ENCODE results near the gene RPAP3.

RPAP3 gene

DNA sequence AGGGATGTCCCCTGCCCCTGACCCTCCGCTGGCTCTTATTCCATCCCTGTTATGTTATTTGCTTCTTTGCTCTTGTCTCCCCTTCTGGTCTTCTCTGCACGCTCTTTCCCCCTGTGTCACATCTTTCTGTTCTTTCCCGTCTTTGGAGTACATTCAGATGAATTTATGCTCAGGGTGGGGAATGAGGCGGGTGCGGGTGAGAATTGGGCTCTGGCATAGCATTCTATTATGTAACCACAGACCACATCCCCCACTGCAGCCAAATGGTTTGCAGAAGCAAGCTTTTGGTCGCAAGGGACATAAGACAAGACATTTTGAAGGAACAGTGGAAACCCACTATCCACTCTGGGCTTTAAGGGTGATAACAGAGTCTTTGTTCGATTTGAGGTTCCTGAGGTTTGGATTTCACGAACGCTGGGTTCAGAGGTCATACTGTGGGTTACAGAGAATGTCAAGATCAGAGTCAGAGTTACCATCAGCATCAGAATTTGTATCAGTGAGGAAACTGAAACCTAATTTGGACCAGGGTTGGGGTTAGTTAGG, 15.7 kb upstream of the RPAP3 start:
- no peak for DNase-seq

DNA sequence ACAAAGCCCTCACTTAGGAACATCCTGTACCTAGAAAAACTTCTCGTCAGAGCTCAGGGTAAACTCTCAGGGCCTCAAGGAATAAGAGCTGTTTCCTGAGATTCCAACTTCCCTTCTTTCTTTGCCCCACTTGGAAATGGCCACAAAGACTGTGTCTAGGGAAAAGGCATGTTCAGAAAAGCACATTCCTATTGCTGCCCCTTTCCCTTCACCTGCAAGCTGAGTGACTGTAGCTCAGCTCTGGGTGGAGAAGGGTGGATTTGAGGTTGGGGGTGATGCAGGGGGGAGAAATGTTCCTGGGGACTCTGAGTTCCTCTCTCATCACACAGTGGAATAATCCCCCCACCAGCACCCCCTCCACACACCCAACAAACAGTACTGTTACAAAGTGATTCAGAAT, 12.7 kb upstream of the RPAP3 start:
- DNase-seq: no peak

DNA sequence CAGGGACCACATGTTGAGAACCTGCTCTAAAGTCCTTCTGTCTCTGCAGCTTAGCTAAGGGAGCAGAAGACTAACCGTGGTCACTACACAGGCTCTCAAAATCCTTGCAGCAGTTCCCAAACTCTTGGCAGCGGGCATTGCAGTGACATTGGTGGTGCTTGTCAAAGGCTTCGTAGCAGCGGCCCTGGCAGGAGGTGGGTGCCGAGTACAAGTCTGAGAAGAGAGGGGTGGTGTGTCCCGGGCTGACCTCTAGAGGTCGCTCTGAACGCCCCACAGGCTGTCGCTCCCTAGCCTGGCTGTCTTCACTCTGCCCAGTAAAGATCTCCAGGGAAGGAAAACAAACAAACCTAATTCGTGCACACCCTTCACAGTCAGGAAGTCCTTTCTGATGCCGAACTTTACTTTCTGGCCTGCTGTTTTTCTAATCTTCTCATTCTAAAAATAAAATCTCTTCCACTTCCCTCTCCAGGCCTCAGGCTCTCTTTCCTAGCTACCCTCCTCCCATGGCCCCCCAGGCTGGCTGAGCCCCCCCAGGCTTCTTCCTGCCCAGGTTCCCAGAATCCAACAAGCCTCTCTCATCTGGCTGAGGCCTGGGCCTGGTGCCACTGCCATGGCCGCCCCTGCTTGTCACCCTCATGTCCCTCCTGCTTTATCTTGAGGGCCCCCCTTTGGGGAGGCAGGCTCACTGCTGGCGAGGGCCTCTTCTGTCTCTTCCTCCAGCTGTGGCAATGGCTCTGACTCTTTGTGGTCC, 11.8 kb upstream of the RPAP3 start:
- peak in 47 of 51 donors; percentile 18 to 90 (median 73) for DNase-seq

DNA sequence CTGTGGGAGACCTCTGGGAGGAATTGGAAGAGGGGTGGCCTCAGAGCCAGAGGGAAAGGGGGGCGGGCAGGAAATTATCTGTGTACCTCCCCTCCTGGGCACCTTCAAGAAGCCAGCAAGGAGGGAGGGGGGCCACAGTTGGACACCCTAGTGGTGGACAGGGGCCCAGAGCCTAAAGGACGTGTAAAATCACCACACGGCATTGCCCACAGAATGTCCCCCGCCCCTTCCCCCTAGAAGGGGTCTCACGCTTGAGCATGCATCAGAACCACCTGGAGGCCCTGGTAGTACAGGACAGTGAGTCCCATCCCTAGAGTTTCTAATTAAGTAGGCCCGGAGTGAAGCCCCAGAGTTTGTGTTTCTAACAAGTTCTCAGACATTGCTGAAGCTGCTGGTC, 11.2 kb upstream of the RPAP3 start:
- no peak for DNase-seq

DNA sequence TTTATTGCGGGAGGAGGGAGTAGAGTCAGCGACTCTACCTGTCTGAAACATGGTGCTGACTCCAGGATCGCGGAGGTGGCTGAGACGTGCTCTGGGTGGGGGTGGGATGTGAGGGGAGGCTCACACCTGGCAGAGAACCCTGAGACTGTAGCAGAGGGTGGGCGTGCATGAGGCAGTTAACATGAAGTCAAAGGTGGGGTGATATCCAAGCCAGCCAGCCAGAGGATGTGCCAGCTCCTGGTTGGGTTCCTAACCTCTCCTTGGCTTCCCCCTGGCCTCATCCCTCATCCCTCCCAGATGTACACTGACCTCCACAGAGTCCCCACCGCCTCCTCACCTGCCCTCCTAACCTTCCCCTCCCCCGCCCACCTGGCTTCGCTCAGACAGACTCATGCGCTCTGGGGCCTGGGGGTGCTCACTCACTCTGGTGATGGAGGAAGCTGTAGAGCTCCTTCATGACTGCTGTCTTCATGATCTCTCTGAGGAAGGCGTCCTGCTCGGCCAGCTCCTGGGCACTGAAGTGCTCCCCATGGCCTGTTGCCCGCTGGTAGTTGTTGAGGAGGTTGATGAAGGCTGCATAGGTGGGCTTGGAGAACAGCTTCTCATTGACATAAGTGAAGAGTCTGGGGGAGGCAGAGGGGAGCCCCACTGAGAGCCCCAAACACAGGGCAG, 10.2 kb upstream of the RPAP3 start:
- DNase-seq: no peak

DNA sequence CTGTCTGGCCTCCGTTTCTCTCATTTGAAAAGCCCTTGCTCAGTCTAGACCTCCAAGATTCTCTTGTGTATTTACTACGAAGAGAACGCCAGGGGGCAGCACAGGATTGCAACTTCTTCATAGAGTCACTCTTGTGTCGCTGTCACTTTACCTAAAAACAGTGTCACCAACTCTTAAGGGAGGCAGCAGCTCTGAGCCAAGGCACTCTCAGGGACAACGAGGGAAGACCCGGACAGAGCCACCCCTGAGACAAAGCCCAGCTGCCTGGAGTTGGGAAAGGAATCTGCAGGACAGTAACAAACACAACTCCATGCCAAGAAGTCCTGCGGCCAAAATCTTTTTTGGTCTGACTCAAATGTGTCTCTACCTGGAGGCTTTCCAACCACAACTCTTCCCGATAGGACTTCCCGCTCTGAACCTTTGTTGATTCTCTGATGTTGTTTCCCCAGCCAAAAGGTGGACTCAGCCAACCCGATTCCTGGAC, 9.6 kb upstream of the RPAP3 start:
- peak in 47 of 51 donors; percentile 25 to 93 (median 63) for DNase-seq

DNA sequence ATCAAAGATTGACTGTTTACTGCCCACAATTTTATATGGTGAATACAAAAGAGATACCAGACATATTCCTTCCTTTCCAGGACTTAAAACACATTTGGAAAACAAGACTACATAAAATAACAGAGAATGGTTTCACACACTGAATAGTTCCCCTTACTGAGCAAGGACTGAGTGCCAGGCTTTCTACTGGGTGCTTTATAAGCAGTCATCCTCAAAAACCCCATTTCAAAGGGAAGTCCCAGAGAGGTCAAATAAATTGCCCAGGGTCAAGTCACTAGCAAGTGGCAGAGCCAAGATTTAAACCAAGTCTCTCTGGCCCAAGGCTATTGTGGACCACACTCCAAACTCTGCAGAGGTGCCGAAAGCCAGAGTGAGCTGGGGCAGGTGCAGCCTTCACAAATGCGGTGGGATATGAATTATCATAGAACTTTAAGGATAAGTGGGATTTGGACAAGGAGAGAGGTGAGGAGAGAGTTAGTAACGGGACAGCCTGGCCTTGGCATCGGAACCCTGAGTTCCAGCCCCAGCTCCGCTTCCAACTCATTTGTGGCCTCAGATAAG, 9.1 kb upstream of the RPAP3 start:
- DNase-seq: no peak

DNA sequence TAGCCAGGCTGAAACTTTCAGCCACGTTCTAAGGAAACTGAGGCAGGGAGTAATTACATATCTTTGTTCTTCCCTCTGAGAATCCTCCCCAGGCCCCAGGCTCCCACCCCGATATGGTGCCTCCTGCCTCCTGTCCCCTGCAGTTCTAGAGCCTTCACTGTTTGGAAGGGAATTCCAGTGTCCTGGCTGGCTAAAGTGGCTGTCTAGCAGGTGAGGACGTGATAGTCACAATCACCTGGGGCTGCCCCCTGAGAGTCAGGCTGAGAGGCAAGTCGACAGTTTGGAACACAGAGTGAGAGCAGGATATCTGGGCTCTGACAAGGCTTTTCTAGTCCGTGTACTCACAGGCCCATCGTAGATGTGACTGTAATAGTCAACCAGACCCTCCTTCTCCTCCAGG, 6.3 kb upstream of the RPAP3 start:
- DNase-seq: no peak

DNA sequence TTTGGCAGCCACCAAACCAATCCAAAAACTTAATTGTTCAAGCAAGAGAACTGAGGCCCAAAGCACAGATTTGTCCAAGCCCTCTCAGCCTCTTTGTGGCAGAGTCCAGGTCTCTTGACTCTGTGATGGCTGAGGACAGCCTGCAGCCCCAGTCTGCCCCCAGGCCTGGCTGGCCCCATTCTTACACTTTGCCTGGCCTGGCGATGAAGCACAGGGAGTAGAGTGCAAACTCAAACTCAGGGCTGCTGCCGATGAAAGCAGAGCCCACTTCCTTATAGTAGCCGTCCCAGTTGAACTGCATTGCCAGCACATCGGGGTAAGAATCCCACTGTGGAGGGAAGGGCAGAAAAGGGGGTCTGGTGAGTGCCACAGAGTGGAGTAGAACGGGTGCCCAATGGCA, 5.6 kb upstream of the RPAP3 start:
- DNase-seq: no peak

DNA sequence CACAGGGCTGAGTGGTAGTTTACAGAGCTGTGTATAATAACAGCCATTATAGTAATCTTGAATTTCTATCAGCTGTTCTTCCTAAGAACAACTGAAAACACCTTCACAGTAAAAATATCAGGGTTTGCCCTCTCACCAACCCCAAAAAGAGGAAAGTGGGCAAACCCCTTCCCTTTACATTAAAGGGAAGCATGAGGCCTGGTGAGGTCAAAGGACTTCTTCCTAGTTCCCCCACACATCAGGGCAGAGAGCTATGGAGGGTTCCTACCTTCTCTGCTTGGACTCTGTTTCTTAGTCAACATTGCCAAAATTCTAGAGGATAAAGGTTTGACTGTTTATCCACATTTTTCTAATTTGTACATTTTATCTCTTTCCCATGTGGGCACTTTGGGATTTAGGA, 4.4 kb upstream of the RPAP3 start:
- no peak for DNase-seq

DNA sequence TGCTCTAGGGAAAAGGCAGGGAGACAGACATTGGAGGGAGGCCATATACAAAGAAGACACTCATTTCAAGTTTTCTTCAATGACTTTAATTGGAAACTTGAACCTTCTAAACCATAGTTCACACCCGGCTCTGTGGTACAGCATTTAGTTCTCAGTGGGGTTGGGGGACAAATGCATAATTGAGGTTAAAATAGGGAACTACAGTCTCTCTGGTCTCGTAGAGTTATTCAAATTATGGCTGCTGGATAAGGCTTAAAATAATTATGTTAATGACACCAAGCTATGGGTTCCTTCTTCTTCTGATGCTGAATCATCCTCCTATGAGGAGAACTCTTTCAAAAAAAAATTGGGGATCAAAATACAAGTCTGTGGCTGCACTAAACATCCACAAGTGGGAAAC, 3.8 kb upstream of the RPAP3 start:
- no peak for DNase-seq

DNA sequence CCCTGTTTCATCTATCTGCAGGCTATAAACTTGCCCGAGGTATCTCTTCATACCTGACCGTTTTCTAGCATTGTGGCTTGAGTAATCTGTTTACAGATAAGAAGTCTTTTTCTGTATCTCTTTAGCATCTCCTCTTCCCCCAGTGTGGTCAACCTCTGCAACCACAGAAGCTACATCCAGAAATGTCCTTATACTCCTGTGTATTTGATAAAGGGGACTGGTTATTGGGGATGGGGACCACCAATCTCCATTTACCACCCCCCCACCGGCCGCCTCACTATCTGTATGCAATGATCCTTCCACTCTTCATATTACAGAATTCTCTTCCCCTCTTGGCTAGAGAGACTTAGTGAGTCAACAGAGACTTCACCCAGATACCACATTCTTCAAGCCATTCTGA, 3.4 kb upstream of the RPAP3 start:
- DNase-seq: no peak

DNA sequence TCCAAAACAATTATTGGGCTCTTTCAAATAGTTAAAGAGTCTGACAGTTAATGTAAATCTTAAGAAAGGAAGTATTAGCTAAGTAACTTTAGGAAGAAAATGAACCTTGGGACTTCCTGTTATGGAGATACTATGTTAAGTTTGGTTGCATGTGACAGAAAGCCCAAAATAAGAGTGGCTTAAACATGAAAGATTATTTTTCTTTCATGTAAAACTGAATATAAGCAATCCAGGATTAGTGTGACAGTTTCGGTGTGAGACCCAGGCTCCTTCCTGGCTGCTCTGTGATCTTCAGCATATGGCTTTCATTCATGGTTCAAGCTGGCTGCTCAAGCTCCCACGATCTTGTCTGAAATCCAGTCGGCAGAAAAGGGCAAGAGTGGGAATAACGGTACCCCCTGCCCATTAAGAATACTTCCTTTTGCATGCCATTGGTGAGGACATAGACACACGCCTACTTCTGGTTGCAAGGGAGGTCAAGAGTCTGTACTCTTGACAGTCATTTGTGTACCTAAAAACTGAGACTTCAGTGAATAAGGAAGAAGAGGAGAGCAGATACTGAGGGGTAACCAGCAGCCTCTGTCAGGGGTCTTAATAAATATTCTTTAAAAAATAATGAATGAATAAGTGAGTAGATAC, 2.2 kb upstream of the RPAP3 start:
- DNase-seq: no peak

DNA sequence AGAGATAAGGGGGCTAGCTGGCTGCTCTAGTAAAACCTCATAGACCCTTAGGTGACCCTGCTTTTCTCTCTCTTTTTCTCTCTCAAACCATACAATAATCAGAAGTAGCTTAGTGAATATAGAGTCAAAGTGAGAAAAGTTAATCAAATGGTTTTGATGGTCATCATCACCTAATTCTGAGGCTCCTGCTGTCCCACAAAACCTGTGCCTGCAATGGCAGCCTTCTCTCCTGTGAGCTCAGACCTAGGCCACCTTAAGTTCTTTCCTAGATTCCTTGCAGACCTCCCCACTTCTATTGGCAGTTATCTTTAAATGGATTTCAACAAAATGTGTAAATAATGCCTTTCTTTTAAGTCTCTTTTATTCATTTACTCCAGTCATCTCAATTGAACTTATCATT, 1.5 kb upstream of the RPAP3 start:
- DNase-seq: no peak

DNA sequence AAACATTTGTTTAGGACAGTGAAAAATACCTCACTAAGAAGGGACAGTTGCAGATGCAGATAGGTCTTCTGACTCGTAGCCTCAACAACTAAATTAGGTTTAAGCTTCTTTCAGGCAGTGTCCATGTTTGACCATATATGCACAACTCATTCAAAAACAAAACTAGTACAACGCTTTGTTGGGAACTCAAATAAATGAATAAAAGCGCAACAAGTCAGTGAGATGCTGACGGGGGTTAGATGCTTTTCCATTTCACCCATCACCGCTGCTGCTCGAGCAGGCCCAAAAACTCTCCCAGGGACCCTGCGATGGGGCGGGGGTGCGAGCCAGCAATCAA, 633 bp downstream of the RPAP3 start:
- no peak for DNase-seq

DNA sequence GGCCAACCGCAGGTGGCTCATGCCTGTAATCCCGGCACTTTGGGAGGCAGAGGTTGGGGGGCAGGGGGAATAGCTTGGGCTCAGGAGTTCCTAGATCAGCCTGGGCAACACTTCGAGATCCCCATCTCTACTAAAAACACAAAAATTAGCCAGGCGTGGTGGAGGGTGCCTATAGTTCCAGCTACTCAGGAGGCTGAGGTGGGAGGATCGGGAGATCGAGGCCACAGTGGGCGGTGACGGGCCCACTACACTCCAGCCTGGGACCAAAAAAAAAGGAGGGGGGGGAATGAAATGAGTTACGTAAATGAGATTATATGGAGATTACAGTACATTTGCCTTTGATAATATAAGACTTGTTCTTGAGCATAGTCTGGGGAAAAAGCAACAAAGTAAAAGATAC, 1.1 kb downstream of the RPAP3 start:
- no peak for DNase-seq

DNA sequence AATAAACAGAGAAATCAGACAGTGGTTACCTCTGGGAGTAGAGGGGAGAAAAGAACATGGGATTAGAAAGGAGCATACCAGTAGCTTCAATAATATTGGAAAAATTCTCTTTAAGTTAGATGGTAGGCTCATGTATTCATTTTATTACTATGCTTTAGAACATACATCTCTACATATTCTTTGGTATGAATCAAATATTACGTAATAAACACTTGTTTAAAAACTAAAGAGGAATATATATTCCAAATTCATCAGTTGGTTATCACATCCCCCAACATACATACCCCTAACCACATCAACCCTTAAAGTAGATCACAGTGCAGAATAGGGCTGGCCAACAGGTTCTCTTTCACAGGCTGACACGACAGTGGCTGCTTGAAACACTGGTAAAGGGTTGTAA, 5.6 kb downstream of the RPAP3 start:
- no peak for DNase-seq

DNA sequence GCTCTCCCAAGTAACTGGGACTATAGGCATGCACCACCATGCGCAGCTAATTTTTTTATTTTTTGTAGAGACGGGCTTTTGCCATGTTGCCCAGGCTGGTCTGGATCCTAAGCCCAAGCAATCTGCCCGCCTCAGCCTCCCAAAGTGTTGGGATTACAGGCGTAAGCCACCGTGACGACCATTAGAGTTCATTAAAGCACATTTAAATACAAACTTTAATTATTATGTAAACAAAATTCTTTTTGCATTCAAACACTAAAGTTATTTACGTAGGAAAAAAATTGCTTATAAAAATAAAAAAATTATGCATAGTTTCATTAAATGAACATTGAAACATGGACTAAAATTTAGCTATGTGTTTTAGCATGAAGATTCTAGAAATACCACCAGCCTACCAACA, 7.2 kb downstream of the RPAP3 start:
- no peak for DNase-seq

DNA sequence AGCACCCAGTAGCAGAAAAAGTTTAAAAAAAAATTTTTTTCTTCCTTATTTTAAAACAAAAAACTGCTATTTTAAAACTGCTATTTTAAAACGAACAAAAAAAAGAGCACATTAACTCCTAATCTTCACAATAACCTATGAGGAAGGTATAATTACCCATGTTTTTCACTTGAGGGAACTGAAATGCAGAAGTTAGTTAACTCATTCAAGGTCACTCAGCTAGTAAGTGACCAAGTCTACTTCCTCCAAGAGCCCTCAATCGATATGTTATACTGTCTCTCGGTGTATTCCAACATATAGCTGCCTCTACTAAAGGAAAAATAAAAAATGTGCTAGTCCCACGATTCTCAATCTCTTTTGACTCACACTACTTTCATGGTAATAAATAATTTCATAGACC, 7.8 kb downstream of the RPAP3 start:
- no peak for DNase-seq

DNA sequence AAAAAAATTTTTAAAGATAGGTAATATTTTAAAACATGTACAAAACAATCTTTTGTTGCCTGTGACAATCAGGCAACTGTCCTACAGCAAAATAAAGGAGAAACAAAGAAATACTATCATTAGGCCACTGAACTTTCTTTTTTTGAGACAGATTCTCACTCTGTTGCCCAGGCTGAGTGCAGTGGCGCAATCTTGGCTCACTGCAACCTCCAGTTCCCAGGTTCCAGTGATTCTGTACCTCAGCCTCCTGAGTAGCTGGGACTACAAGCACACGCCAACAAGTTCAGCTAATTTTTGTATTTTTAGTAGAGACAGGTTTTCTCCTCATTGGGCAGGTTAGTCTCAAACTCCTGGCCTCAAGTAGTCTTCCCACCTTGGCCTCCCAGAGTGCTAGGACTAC, 16.6 kb downstream of the RPAP3 start:
- no peak for DNase-seq

DNA sequence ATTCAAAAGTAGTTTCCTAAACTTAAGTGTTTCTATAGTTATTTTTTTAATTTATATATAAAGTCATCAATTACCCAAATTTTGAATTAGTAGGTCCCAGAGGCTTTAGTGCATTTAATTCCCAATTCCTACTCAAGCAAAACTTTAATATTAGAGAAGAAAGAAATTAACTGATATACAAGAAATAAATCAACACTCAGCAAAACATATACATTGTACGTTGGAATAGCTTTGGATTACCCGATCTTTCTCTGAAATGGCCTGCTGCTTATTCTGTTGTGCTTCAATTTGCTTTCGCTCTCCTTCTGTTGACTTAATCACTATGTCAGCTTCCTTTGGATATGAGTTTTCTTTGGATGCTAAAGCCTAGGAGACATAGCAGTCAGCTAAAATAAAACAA, 18.2 kb downstream of the RPAP3 start:
- no peak for DNase-seq

DNA sequence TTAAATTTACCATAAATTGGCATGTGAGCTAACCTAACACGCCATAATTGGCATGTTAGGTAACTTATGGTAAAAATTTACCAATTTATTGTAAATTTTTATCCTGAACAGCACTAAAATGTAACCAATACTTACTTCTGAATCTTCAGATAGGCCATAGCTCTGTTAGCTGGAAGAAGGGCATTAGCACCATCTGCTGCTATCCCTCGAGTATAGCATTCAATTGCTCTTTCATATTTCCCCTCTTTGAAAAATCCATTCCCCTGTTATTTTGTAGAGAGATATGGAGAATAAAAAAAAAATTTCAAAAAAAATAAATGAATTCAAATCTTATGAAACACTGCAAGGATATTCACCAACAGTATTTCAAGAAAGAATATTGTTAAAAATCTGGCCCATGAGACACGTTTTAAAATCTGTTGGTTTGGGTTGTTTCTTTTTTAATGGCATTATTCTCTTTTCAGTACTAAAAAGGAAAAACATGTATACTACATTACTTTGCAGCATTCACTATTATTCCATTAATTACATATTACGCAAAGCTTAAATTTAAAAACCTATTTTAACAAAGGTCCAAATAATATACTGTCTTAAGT, 19.1 kb downstream of the RPAP3 start:
- peak in 9 of 51 donors; percentile 1 to 16 (median 4) for DNase-seq

Measured in hypothalamus (tissue), 51 donors.